Gastroesophageal sphincter (tissue), 4 donors: ENCODE measurements around the gene COMMD7. TPM values are rescaled to one million over a fixed set of nuclear protein-coding genes. Genes with fewer than 3 reads are reported as not detected.

ENCODE experiments used
- ATAC-seq: fragments of 150-250 bp; one replicate; pipeline ENCODE4 v1.9.1; 2016; ENCODE audit warnings: mild to moderate bottlenecking, moderate library complexity
- H3K27ac ChIP-seq, 4 donors: fragments of 200-600 bp; sonication (generic) in 3 of 4; 1 replicate in 3 of 4; 2 replicates in 1 of 4; pipeline ENCODE4 v1.5.1; 2016 to 2019
- H3K27me3 ChIP-seq: fragments of 200-600 bp; sonication (generic); one replicate; pipeline ENCODE4 v1.5.1; 2019
- H3K36me3 ChIP-seq, 2 donors: fragments of 200-600 bp; sonication (generic); one replicate each; pipeline ENCODE4 v1.5.1; 2019; ENCODE audit warnings: control low read depth in 1 of 2
- H3K4me1 ChIP-seq, 3 donors: fragments of 200-600 bp; sonication (generic); 1 replicate in 2 of 3; 2 replicates in 1 of 3; pipeline ENCODE4 v1.5.1; 2016 to 2019; ENCODE audit warnings: control low read depth in 2 of 3
- H3K4me3 ChIP-seq, 2 donors: fragments of 200-600 bp; sonication (generic); one replicate each; pipeline ENCODE4 v1.5.1; 2019; ENCODE audit warnings: mild to moderate bottlenecking in 1 of 2, moderate library complexity in 1 of 2
- H3K9me3 ChIP-seq, 3 donors: fragments of 200-600 bp; sonication (generic); one replicate each; pipeline ENCODE4 v1.5.1; 2017 to 2019; ENCODE audit warnings: control low read depth in 2 of 3
- EP300 ChIP-seq: sonication (generic); formaldehyde crosslinking; IDR thresholded peaks from one replicate; pipeline ENCODE4 v1.6.1; 2017; ENCODE audit warnings: antibody characterized with exemption, mild to moderate bottlenecking
- POLR2A ChIP-seq, 2 donors: fragments of 450-650 bp; IDR thresholded peaks; one replicate each; pipeline ENCODE4 v1.6.1; 2017; ENCODE audit warnings: antibody characterized with exemption in 2 of 2, mild to moderate bottlenecking in 2 of 2, moderate library complexity in 1 of 2
- POLR2AphosphoS5 ChIP-seq: sonication (generic); formaldehyde crosslinking; IDR thresholded peaks from one replicate; pipeline ENCODE4 v1.6.1; 2017; ENCODE audit warnings: antibody characterized with exemption
- WGBS, 2 donors: methylation state at CpG; one replicate each; pipeline ENCODE4 v1.1.5; 2018; ENCODE audit warnings: low coverage in 1 of 2; 5-methylcytosine and 5-hydroxymethylcytosine counted together
- total RNA-seq, 4 donors: library from RNA; depleted of rRNA; stranded (reverse); fragments of >200 nt; gene quantifications; one replicate each; pipeline ENCODE4 v1.1.0, GENCODE V29; 2016
- TF ChIP-seq, protein P1 (sequence below), 4 experiments: fragments of 200-600 bp in 2 of 4; fragments of 450-650 bp in 2 of 4; sonication (generic) in 1 of 4; IDR thresholded peaks; one replicate each; pipeline ENCODE4 v1.5.1; 2017 to 2019; ENCODE audit warnings: antibody characterized with exemption in 4 of 4, mild to moderate bottlenecking in 2 of 4, moderate library complexity in 2 of 4

The COMMD7 gene
- total RNA-seq, 4 donors from 2014 or later, result 25.0 to 33.2 (median 30.7) TPM

DNA sequence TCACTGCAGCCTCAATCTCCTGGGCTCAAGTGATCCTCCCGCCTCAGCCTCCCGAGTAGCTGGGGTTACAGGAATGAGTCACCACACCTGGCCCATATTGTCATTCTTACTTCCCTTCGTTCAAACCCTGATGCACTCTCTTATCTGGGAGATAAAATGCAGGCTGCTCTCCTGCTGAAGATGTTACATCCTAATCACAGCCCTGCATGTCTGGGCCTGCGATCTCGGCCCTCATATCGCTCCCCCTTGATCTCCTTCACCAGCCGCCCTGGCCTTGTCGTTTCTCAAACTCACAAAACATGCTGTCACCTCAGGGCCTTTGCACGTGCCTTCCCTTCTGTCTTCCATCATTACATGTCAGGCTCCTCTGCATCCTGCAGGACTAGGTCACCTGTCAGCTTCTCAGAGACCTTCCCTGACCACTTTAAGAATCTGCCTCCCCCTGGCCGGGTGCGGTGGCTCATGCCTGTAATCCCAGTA is 60.7 kb downstream of the COMMD7 start:
- Histone ChIP-seq H3K4me3 (no peak overlapping the region), H3K27ac (no peak overlapping the region), H3K4me1 (peaks cover 0 to 6% (median 0%) of the 10 kb centered on the region in 3 donors), H3K9me3 (no peaks in the 10 kb centered on the region), H3K36me3 (no peaks in the 10 kb centered on the region), H3K27me3 (no peaks in the 10 kb centered on the region)
- 86 to 87% methylated on average over 6 to 9 of the region's 11 CpGs for WGBS, 2 donors
- TF ChIP-seq POLR2A (IDR thresholded peaks at IDR 0.05), result no peak
- no peak for ATAC-seq

DNA sequence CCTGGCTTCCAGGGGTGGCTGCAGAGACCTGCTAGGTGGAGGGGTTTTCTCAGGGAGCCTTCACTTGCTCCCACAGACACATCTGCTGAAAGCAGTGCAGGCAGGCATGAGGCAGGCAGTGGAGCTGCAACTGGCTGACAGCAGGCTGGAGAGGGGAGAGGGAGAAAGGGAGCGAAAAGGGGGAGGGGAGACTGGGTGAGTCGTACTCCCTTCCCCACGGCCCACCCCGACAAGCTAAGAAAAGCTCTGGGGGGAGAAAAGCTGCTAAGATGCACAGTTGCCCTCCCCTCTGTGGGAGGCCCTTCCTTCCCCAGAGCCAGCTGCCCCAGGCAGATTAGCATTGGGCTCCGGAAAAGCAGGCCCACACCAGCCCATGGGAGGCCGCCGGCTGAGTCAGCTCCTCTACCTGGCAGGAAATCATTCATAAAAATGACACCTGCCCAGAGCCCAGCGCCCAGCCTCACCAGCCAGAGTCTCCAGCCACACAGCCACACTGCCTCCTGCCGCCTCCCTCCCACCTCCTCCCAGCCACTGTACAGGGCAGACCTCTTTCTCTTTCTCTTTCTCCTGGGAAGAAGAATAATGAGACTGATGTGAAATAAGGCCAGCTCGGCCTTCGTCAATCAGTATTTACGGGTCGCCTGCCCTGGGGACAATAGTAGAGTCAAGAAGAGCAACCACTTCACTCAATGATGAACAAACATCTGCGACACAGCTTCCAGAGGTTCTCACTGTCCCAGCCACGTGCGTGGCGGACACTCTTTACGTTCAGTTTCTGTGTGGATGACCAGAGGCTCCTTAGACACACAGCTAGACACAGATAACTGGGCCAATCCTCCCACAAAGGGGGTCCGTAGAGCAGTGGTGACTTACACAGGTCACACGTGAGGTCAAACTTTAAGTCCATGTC is 61.8 kb downstream of the COMMD7 start:
- Histone ChIP-seq H3K27ac (no peak overlapping the region), H3K27me3 (no peaks in the 10 kb centered on the region), H3K4me3 (no peak overlapping the region), H3K4me1 (peaks cover 0 to 6% (median 0%) of the 10 kb centered on the region in 3 donors), H3K36me3 (no peaks in the 10 kb centered on the region), H3K9me3 (no peaks in the 10 kb centered on the region)
- no peak for ATAC-seq
- TF ChIP-seq POLR2A (IDR thresholded peaks at IDR 0.05) (no peak), EP300 (no peak), POLR2AphosphoS5 (no peak)
- TF ChIP-seq, protein P1, sequence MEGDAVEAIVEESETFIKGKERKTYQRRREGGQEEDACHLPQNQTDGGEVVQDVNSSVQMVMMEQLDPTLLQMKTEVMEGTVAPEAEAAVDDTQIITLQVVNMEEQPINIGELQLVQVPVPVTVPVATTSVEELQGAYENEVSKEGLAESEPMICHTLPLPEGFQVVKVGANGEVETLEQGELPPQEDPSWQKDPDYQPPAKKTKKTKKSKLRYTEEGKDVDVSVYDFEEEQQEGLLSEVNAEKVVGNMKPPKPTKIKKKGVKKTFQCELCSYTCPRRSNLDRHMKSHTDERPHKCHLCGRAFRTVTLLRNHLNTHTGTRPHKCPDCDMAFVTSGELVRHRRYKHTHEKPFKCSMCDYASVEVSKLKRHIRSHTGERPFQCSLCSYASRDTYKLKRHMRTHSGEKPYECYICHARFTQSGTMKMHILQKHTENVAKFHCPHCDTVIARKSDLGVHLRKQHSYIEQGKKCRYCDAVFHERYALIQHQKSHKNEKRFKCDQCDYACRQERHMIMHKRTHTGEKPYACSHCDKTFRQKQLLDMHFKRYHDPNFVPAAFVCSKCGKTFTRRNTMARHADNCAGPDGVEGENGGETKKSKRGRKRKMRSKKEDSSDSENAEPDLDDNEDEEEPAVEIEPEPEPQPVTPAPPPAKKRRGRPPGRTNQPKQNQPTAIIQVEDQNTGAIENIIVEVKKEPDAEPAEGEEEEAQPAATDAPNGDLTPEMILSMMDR (IDR thresholded peaks at IDR 0.05), result no peak
- WGBS, 2 donors, result 41 to 51% methylated on average over 6 to 8 of the region's 20 CpGs

DNA sequence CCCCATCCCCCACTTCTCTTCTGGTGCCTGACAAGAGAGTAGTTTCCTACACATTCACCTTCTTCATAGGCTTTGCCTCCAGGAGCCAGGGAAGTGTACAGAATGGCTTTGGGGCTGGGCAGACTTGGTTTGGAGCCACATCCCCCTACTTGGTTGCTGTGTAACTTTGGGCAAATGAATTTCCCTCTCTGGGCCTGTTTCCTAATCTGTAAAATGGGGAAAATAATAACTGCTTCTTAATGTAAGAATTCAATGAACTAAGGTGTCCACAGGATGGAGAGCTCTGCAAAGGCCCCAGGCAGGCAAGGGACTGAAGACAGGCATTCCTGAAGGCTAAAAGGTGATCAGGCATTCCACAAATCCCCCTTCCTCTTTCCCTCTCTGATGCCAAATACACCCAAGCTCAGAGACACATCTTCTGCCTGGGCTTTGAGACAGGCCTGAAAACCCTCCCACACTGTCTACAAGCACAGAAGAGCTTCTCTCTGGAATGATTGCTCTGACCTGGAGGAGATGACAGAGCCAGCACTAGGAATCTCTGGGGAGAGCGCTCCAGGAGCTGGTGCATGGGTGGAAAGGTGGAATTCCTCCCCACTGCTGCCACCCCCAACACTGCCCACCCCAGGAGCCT is 62.6 kb downstream of the COMMD7 start:
- WGBS, 2 donors, result no CpG with 5 or more reads among the region's 1 CpG
- TF ChIP-seq EP300, result no peak
- TF ChIP-seq POLR2AphosphoS5, result no peak
- TF ChIP-seq, protein P1 (IDR thresholded peaks at IDR 0.05), result no peak
- no peak for TF ChIP-seq POLR2A (IDR thresholded peaks at IDR 0.05)
- ATAC-seq, result no peak
- Histone ChIP-seq H3K4me1 (peaks cover 0 to 1% (median 0%) of the 10 kb centered on the region in 3 donors), H3K9me3 (no peaks in the 10 kb centered on the region), H3K4me3 (no peak overlapping the region), H3K27ac (no peak overlapping the region), H3K36me3 (no peaks in the 10 kb centered on the region), H3K27me3 (no peaks in the 10 kb centered on the region)

DNA sequence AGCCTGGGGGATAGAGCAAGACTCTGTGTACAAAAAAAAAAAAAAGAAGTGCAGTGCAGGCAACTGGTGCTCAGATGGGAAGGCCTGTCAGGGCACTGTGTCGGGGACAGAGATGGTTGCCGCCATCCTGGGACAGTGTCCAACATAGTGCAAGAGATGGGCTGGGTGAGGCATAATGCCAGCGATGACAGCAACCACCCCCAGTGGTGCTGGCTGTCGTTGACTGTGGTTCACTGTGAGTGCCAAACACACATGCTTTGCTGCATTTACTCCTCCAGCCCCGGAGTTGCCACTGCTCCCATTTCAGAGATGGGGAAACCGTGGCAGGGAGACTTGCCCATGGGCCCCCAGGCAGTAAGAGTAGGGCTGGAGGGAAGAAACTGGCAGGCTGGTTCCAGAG is 64.3 kb downstream of the COMMD7 start:
- Histone ChIP-seq H3K36me3 (no peaks in the 10 kb centered on the region), H3K27me3 (no peaks in the 10 kb centered on the region), H3K4me3 (no peak overlapping the region), H3K4me1 (no peaks in the 10 kb centered on the region), H3K9me3 (no peaks in the 10 kb centered on the region), H3K27ac (no peak overlapping the region)
- 0 to 60% methylated on average over 1 to 4 of the region's 6 CpGs for WGBS, 2 donors
- ATAC-seq, result no peak
- no peak for TF ChIP-seq POLR2AphosphoS5
- TF ChIP-seq POLR2A (IDR thresholded peaks at IDR 0.05), result no peak

DNA sequence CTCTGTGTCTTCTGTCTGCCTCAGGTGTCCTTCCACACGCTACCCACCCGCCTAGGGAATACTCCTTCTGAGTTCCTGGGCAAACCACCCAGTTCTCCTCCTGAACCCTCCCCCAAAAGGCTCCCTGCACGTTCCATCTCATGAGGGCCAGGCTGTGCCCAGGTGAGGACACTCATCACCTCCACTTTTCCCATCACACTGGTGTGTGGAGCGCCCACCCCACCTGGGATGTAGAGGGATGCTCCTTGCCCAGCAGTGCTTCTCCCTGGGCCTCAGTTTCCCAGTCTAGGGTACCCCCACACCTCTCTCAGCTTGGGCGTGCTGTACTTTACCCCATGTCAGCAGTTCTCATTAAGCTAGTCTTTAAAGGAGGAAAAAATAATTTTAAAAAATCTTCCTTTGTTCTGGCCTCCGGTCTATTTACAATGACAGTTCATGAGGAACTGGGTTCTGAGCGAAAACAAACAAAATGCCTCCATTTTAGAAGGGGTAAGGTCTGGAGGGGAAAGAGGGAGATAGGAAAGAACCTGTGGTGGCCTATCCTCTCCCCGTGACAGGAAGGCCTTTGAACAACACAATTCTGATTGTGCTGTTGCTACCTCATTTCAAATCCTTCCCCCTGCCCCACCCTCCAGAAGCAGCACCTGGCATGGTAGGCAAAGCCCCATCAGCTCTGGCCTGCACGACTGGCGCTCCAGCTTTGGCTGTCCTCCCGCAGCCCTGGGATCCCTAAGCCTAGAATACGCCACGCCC is 67.9 kb downstream of the COMMD7 start:
- Histone ChIP-seq H3K36me3 (no peaks in the 10 kb centered on the region), H3K27me3 (no peaks in the 10 kb centered on the region), H3K4me1 (no peaks in the 10 kb centered on the region), H3K27ac (no peak overlapping the region), H3K4me3 (no peak overlapping the region), H3K9me3 (no peaks in the 10 kb centered on the region)
- 75 to 93% methylated on average over 8 to 9 of the region's 13 CpGs for WGBS, 2 donors
- TF ChIP-seq POLR2A (IDR thresholded peaks at IDR 0.05), result no peak
- TF ChIP-seq, protein P1 (IDR thresholded peaks at IDR 0.05), result no peak
- no peak for TF ChIP-seq POLR2AphosphoS5
- no peak for TF ChIP-seq EP300
- no peak for ATAC-seq
